Kidney (tissue), 14 donors: Measurements from ENCODE around the gene HELQ. TPM values are rescaled to one million over a fixed set of nuclear protein-coding genes. Genes with fewer than 3 reads are reported as not detected.

ENCODE experiments used
- DNase-seq, 5 donors: peaks; one replicate each; pipeline ENCODE4 v3.0.0-alpha.2; 2013 to 2020
- FAIRE-seq: peaks from 2 replicates; lab custom pipeline; 2012; peaks lifted over from hg19 to GRCh38; lab: Jason Lieb, UNC
- H3K27ac ChIP-seq, 2 donors: one replicate each; pipeline ENCODE4 v1.7.0; 2013; ENCODE audit warnings: low read depth in 2 of 2, low read length in 2 of 2, inconsistent platforms in 1 of 2
- H3K27me3 ChIP-seq: one replicate; pipeline ENCODE4 v1.7.1; 2013; ENCODE audit warnings: low read length, inconsistent platforms; ENCODE audit not compliant: control insufficient read depth, insufficient read depth
- H3K36me3 ChIP-seq, 3 donors: one replicate each; pipeline versions ENCODE4 v1.7.0 to v1.7.1; 2013; ENCODE audit warnings: low read length in 3 of 3, control low read depth in 1 of 3, inconsistent platforms in 1 of 3; ENCODE audit not compliant: insufficient read depth in 3 of 3, control insufficient read depth in 2 of 3
- H3K4me1 ChIP-seq, 3 donors: one replicate each; pipeline versions ENCODE4 v1.7.0 to v1.7.1; 2013; ENCODE audit warnings: low read length in 3 of 3, inconsistent platforms in 1 of 3, low read depth in 1 of 3; ENCODE audit not compliant: control insufficient read depth in 2 of 3, insufficient read depth in 2 of 3
- H3K4me3 ChIP-seq, 3 donors: one replicate each; pipeline versions ENCODE4 v1.7.0 to v1.8.1; 2013; ENCODE audit warnings: low read length in 3 of 3, control low read depth in 1 of 3, inconsistent platforms in 1 of 3
- H3K9ac ChIP-seq, 3 donors: one replicate each; pipeline versions ENCODE4 v1.7.0 to v1.7.1; 2013; ENCODE audit warnings: low read length in 3 of 3, control low read depth in 1 of 3, inconsistent platforms in 1 of 3
- H3K9me3 ChIP-seq, 3 donors: one replicate each; pipeline versions ENCODE4 v1.7.0 to v1.7.1; 2013; ENCODE audit warnings: low read length in 3 of 3, control low read depth in 1 of 3, inconsistent platforms in 1 of 3; ENCODE audit not compliant: control insufficient read depth in 2 of 3, insufficient read depth in 1 of 3
- CTCF ChIP-seq: IDR thresholded peaks from 3 replicates; pipeline ENCODE4 v1.5.1; 2012; ENCODE audit warnings: mild to moderate bottlenecking, moderate library complexity, borderline replicate concordance; ENCODE audit not compliant: insufficient read depth; ENCODE audit errors: extremely low read depth
- intact Hi-C: fragments of 100-400 bp; cut with DNase I; formaldehyde crosslinking; loops from one replicate; pipeline ENCODE4 v1.11.1; 2022
- polyA plus RNA-seq: library from polyadenylated mRNA; stranded (reverse); fragments of 350-450 nt; fragmentation: Illumina TruSeq; extraction: RNeasy Lipid Tissue Mini Kit (QIAGEN cat#74804); gene quantifications from one replicate; pipeline ENCODE4 v1.2.3, GENCODE V29; 2014; ENCODE audit warnings: low read depth, low replicate concordance; ENCODE audit not compliant: insufficient read depth
- total RNA-seq: library from RNA; stranded (reverse); fragmentation: NEBNext Ultra II Directional; extraction: Animal tissue kit (Norgen Biotek cat#: 25700); gene quantifications from one replicate; pipeline ENCODE4 v1.2.1, GENCODE V29; 2021
- donor health status: control.
- donor health status: control.
- donor health status: control.
- donor health status: control.
- donor health status: control.
- donor health status: DM: yes; HTN: yes; CAD: no.
- donor health status: Normal renal cell carcinoma (clear cell type).

The HELQ gene
- total and polyA plus RNA-seq, 2 donors from 2014 or later = 14.3 to 20.9 TPM

GRCh38 chr4:83387012-83387411 lies 68.6 kb downstream of the HELQ start:
- DNase-seq (peak in 1 of 5 donors; percentile 37), FAIRE-seq (no peak)
- Histone ChIP-seq H3K4me1 (peaks cover 0 to 3% (median 0%) of the 10 kb centered on the region in 3 donors), H3K9me3 (no peaks in the 10 kb centered on the region), H3K9ac (no peak overlapping the region), H3K36me3 (no peaks in the 10 kb centered on the region), H3K27me3 (no peaks in the 10 kb centered on the region), H3K27ac (no peak overlapping the region), H3K4me3 (no peak overlapping the region)
- TF ChIP-seq CTCF = no peak
- intact Hi-C loops = no loop called here

DNA sequence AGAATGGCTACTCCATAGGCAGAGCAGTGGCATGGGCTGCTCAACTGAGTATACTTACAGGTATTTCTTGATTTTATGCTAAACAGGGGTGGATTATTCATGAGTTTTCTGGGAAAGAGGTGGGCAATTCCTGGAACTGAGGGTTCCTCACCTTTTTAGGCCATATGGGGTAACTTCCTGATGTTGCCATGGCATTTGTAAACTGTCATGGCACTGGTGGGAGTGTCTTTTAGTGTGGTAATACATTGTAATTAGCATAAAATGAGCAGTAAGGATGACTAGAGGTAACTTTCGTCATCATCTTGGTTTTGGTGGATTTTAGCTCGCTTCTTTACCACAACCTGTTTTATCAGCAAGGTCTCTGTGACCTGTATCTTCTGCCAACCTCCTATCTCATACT lies 72.8 kb downstream of the HELQ start:
- no peaks in the 10 kb centered on the region for H3K4me1 ChIP-seq
- peaks cover 0 to 5% (median 3%) of the 10 kb centered on the region in 3 donors for H3K9me3 ChIP-seq
- no peaks in the 10 kb centered on the region for H3K27me3 ChIP-seq
- H3K36me3 ChIP-seq = no peaks in the 10 kb centered on the region
- TF ChIP-seq CTCF = no peak
- DNase-seq = no peak
- intact Hi-C loops = no loop called here
- no peak overlapping the region for H3K4me3 ChIP-seq
- no peak for FAIRE-seq
- H3K9ac ChIP-seq = no peak overlapping the region
- H3K27ac ChIP-seq = no peak overlapping the region

DNA sequence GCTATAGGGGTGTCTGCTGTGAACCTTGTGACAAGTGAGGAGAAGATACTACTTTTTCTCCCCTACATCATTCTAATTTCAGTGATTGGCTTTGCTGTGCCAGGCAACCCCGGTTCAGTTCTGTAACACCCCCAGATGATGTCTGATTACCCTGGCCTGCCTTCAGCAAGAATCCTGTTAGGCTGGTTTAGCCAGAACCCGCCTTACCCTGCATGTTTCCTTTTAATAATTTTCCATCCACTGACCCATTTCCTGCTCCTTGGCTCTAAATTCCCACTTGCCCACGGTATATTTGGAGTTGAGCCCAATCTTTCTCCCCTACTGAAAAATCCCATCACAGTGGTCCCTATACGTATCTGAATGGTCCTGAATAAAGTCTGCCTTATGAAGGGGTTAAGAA lies 74.5 kb downstream of the HELQ start:
- TF ChIP-seq CTCF = no peak
- H3K4me1 ChIP-seq = no peaks in the 10 kb centered on the region
- no peak for DNase-seq
- peaks cover 0 to 5% (median 3%) of the 10 kb centered on the region in 3 donors for H3K9me3 ChIP-seq
- H3K36me3 ChIP-seq = no peaks in the 10 kb centered on the region
- intact Hi-C loops = no loop called here
- no peak overlapping the region for H3K9ac ChIP-seq
- FAIRE-seq = no peak
- H3K4me3 ChIP-seq = no peak overlapping the region
- H3K27me3 ChIP-seq = no peaks in the 10 kb centered on the region
- peak overlapping the region; percentile 6 to 26 for H3K27ac ChIP-seq

- TF ChIP-seq CTCF = no peak
- Histone ChIP-seq H3K27me3 (no peaks in the 10 kb centered on the region), H3K9me3 (peaks cover 0 to 5% (median 3%) of the 10 kb centered on the region in 3 donors), H3K4me1 (no peaks in the 10 kb centered on the region), H3K27ac (no peak overlapping the region), H3K36me3 (no peaks in the 10 kb centered on the region), H3K4me3 (no peak overlapping the region), H3K9ac (no peak overlapping the region)
- peak in 1 of 5 donors; percentile 8 for DNase-seq
- FAIRE-seq = no peak
- intact Hi-C loops = no loop called here
These were observed 77.2 kb downstream of the HELQ start for GRCh38 chr4:83378419-83378818.
